ENCODE results near the gene EHMT1.

DNA sequence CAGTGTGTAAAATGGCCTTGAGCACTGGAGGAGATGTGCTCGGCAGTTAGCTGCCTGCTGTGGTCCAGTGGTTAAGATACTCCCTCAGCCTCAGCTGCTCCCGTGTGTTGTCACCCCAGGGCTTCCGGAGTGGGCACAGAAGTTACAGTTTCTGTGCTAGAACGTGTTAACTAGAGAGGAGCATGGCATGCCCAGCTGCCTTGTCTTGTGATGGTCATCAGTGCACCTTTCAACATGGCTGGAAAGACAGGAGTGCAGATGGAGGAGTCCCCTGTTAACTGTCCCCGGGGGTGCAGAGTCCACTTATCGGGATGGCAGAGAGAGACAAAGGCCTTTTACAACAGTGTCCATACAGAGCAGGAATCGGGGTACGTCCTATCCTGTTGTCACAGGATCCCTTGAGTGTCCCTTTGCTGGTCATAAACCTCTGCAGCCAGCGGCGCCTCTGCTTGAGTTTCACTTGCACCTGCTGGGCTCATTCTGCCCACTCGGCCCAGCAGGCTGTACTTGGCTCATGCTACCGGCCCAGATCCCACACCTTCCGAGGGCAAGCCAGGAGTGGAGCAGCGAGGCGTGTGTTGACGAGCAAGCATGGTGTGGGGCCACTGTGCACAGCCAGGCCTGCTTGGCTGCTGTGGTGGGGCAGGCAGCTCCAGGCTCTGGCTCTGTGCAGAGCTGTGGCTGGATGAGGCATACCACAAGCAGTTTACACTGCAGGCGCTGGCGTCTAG is 112.6 kb downstream of the EHMT1 start:
- TF ChIP-seq, protein P1, sequence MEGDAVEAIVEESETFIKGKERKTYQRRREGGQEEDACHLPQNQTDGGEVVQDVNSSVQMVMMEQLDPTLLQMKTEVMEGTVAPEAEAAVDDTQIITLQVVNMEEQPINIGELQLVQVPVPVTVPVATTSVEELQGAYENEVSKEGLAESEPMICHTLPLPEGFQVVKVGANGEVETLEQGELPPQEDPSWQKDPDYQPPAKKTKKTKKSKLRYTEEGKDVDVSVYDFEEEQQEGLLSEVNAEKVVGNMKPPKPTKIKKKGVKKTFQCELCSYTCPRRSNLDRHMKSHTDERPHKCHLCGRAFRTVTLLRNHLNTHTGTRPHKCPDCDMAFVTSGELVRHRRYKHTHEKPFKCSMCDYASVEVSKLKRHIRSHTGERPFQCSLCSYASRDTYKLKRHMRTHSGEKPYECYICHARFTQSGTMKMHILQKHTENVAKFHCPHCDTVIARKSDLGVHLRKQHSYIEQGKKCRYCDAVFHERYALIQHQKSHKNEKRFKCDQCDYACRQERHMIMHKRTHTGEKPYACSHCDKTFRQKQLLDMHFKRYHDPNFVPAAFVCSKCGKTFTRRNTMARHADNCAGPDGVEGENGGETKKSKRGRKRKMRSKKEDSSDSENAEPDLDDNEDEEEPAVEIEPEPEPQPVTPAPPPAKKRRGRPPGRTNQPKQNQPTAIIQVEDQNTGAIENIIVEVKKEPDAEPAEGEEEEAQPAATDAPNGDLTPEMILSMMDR (IDR thresholded peaks at IDR 0.05) = no peak
- no peak for TF ChIP-seq CBX8 (IDR thresholded peaks at IDR 0.05)
- TF ChIP-seq, protein P2, sequence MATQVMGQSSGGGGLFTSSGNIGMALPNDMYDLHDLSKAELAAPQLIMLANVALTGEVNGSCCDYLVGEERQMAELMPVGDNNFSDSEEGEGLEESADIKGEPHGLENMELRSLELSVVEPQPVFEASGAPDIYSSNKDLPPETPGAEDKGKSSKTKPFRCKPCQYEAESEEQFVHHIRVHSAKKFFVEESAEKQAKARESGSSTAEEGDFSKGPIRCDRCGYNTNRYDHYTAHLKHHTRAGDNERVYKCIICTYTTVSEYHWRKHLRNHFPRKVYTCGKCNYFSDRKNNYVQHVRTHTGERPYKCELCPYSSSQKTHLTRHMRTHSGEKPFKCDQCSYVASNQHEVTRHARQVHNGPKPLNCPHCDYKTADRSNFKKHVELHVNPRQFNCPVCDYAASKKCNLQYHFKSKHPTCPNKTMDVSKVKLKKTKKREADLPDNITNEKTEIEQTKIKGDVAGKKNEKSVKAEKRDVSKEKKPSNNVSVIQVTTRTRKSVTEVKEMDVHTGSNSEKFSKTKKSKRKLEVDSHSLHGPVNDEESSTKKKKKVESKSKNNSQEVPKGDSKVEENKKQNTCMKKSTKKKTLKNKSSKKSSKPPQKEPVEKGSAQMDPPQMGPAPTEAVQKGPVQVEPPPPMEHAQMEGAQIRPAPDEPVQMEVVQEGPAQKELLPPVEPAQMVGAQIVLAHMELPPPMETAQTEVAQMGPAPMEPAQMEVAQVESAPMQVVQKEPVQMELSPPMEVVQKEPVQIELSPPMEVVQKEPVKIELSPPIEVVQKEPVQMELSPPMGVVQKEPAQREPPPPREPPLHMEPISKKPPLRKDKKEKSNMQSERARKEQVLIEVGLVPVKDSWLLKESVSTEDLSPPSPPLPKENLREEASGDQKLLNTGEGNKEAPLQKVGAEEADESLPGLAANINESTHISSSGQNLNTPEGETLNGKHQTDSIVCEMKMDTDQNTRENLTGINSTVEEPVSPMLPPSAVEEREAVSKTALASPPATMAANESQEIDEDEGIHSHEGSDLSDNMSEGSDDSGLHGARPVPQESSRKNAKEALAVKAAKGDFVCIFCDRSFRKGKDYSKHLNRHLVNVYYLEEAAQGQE (IDR thresholded peaks at IDR 0.05) = no peak
- TF ChIP-seq SMC3 (IDR thresholded peaks at IDR 0.05) = no peak
- TF ChIP-seq, protein P3, sequence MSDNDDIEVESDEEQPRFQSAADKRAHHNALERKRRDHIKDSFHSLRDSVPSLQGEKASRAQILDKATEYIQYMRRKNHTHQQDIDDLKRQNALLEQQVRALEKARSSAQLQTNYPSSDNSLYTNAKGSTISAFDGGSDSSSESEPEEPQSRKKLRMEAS (IDR thresholded peaks at IDR 0.05) = no peak
- no peak for TF ChIP-seq MAFK (IDR thresholded peaks at IDR 0.05; ENCODE audit: partially characterized antibody)
- TF ChIP-seq, protein P4, sequence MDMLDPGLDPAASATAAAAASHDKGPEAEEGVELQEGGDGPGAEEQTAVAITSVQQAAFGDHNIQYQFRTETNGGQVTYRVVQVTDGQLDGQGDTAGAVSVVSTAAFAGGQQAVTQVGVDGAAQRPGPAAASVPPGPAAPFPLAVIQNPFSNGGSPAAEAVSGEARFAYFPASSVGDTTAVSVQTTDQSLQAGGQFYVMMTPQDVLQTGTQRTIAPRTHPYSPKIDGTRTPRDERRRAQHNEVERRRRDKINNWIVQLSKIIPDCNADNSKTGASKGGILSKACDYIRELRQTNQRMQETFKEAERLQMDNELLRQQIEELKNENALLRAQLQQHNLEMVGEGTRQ (IDR thresholded peaks at IDR 0.05) = no peak

Data from A549 (cell line).